Measurements from ENCODE around the gene SLC9A8. TPM values are rescaled to one million over a fixed set of nuclear protein-coding genes. Genes with fewer than 3 reads are reported as not detected.

Gene SLC9A8
- total and polyA plus RNA-seq, 9 of the 15 experiments (the other 6 are each of a cell fraction or from before 2014, with no cell fraction given), result 0.56 to 9.7 (median 5.0) TPM

DNA sequence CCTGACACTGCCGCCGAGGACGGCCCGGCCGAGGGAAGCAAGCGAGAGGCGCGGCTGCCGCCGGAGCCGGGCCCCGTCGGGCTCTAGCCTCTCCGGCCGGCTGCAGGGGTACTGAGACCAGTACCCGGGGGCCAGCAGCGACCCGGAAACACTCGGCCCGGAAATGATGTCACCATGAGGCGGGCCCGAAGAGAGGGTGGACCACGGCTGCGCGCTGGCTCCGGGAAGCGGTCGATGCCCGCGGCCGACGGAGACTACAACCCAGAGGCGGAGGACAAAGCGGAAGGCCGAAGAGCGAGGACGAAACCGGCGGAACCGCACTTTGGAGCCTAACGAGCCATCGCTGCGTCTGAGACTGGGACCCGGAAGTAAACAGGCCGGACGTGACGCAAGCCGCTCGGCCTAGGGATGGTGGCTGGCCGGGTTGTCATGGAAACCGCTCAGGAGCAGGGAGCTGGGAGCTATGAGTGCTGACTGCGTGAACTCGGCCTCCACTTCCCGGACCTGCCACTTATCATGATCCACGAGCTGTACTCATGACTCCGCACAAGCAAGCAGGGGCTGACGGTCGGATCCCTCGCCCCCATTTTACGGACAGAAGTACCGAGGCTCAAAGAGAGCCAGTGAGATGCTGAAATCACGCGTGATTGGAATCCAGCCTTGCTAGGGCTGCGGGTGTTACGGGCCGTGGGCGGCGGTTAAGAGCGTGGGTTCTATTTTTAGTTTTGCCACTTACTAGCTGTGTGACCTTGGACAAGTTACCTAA, 102.9 kb downstream of the SLC9A8 start, which contains the start of gene SPATA2 (continued):
- TF ChIP-seq TEAD1 (CRISPR knock-in tag; IDR thresholded peaks at IDR 0.05) (peak in 1 of 2 experiments; percentile 57; a peak in 1 of 4 replicates), SIN3A (IDR thresholded peaks at IDR 0.05; ENCODE audit: borderline replicate concordance in 2 of 2, control insufficient read depth in 1 of 2, low read depth in 2 of 2, low read length in 2 of 2) (peak; percentile 49 to 54; a peak in 3 of 4 replicates), ZNF830 (CRISPR knock-in tag; IDR thresholded peaks at IDR 0.05) (no peak), HEY1 (CRISPR knock-in tag; IDR thresholded peaks at IDR 0.05; ENCODE audit: borderline replicate concordance) (no peak), ZKSCAN1 (IDR thresholded peaks at IDR 0.05; ENCODE audit: low read depth, low read length) (no peak), DACH1 (IDR thresholded peaks at IDR 0.05; ENCODE audit: partially characterized antibody) (peak; percentile 34), BCL6 (CRISPR knock-in tag; IDR thresholded peaks at IDR 0.05) (no peak), KAT8 (IDR thresholded peaks at IDR 0.05; ENCODE audit: low read depth) (no peak), HNRNPL (IDR thresholded peaks at IDR 0.05; ENCODE audit: low read depth, low read length) (no peak), ZNF311 (CRISPR knock-in tag; IDR thresholded peaks at IDR 0.05) (0 out of 2 replicates have a peak, but pooled peaks have one; percentile 19)
- TF ChIP-seq, protein P1, sequence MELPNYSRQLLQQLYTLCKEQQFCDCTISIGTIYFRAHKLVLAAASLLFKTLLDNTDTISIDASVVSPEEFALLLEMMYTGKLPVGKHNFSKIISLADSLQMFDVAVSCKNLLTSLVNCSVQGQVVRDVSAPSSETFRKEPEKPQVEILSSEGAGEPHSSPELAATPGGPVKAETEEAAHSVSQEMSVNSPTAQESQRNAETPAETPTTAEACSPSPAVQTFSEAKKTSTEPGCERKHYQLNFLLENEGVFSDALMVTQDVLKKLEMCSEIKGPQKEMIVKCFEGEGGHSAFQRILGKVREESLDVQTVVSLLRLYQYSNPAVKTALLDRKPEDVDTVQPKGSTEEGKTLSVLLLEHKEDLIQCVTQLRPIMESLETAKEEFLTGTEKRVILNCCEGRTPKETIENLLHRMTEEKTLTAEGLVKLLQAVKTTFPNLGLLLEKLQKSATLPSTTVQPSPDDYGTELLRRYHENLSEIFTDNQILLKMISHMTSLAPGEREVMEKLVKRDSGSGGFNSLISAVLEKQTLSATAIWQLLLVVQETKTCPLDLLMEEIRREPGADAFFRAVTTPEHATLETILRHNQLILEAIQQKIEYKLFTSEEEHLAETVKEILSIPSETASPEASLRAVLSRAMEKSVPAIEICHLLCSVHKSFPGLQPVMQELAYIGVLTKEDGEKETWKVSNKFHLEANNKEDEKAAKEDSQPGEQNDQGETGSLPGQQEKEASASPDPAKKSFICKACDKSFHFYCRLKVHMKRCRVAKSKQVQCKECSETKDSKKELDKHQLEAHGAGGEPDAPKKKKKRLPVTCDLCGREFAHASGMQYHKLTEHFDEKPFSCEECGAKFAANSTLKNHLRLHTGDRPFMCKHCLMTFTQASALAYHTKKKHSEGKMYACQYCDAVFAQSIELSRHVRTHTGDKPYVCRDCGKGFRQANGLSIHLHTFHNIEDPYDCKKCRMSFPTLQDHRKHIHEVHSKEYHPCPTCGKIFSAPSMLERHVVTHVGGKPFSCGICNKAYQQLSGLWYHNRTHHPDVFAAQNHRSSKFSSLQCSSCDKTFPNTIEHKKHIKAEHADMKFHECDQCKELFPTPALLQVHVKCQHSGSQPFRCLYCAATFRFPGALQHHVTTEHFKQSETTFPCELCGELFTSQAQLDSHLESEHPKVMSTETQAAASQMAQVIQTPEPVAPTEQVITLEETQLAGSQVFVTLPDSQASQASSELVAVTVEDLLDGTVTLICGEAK (IDR thresholded peaks at IDR 0.05), result peak; percentile 100
- TF ChIP-seq, protein P1 (CRISPR knock-in tag; IDR thresholded peaks at IDR 0.05), result no peak
- TF ChIP-seq, protein P2, sequence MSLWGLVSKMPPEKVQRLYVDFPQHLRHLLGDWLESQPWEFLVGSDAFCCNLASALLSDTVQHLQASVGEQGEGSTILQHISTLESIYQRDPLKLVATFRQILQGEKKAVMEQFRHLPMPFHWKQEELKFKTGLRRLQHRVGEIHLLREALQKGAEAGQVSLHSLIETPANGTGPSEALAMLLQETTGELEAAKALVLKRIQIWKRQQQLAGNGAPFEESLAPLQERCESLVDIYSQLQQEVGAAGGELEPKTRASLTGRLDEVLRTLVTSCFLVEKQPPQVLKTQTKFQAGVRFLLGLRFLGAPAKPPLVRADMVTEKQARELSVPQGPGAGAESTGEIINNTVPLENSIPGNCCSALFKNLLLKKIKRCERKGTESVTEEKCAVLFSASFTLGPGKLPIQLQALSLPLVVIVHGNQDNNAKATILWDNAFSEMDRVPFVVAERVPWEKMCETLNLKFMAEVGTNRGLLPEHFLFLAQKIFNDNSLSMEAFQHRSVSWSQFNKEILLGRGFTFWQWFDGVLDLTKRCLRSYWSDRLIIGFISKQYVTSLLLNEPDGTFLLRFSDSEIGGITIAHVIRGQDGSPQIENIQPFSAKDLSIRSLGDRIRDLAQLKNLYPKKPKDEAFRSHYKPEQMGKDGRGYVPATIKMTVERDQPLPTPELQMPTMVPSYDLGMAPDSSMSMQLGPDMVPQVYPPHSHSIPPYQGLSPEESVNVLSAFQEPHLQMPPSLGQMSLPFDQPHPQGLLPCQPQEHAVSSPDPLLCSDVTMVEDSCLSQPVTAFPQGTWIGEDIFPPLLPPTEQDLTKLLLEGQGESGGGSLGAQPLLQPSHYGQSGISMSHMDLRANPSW (CRISPR knock-in tag; IDR thresholded peaks at IDR 0.05), result peak; percentile 59; the same call in 1 of the 2 replicates

Measured in K562 (cell line).